Cardiac muscle cell (in vitro differentiated cells and primary cell): Measurements from ENCODE around the gene SPINK1. TPM values are rescaled to one million over a fixed set of nuclear protein-coding genes. Genes with fewer than 3 reads are reported as not detected.
"Not testable (repeated sequence)": the region's sequence is repeated elsewhere in the genome, so short reads cannot be mapped to it uniquely, and the experiment has no call there.

ENCODE experiments used
- DNase-seq, 2 donors: peaks; one replicate each; pipeline versions ENCODE4 v3.0.0 to v3.0.0-alpha.2; 2010 to 2017; ENCODE audit warnings: low read depth in 1 of 2, low spot score in 1 of 2
- H3K27ac ChIP-seq: fragments of 200-600 bp; sonication (generic); 2 replicates; pipeline ENCODE4 v1.5.1; 2016
- H3K27me3 ChIP-seq: fragments of 200-600 bp; sonication (generic); 2 replicates; pipeline ENCODE4 v1.6.0; 2016; ENCODE audit warnings: control low read depth
- H3K36me3 ChIP-seq: fragments of 200-600 bp; sonication (generic); 2 replicates; pipeline ENCODE4 v1.5.1; 2016; ENCODE audit warnings: control low read depth
- H3K4me1 ChIP-seq: fragments of 200-600 bp; sonication (generic); 2 replicates; pipeline ENCODE4 v1.8.1; 2017; ENCODE audit warnings: low read depth, mild to moderate bottlenecking, mixed run types
- H3K4me3 ChIP-seq: fragments of 200-600 bp; sonication (generic); 2 replicates; pipeline ENCODE4 v1.5.1; 2016; ENCODE audit warnings: mild to moderate bottlenecking
- H3K9me3 ChIP-seq: fragments of 200-600 bp; sonication (generic); 2 replicates; pipeline ENCODE4 v1.5.1; 2017; ENCODE audit warnings: low read depth, mild to moderate bottlenecking, control low read depth
- CTCF ChIP-seq: IDR thresholded peaks from 2 replicates; pipeline ENCODE4 v1.5.1; 2012; ENCODE audit warnings: low read depth, mild to moderate bottlenecking, low read length
- polyA plus RNA-seq: library from polyadenylated mRNA; unstranded; fragments of >200 nt; fragmentation: Nextera tagmentation; extraction: Ambion mirVana; gene quantifications from 2 replicates; pipeline ENCODE4 v1.2.1, GENCODE V29; 2016
- total RNA-seq: library from RNA; depleted of rRNA; stranded (reverse); fragments of >200 nt; gene quantifications from 2 replicates; pipeline ENCODE4 v1.2.3, GENCODE V29; 2016

The SPINK1 gene
- total and polyA plus RNA-seq, 2 experiments from 2014 or later: 2.6 TPM; not detected in 1

GRCh38 chr5:147876141-147876540 lies 44.7 kb upstream of the SPINK1 start:
- Histone ChIP-seq H3K9me3 (no peaks in the 10 kb centered on the region), H3K27ac (no peak overlapping the region), H3K27me3 (peaks cover 31% of the 10 kb centered on the region), H3K4me3 (no peak overlapping the region), H3K36me3 (no peaks in the 10 kb centered on the region), H3K4me1 (no peaks in the 10 kb centered on the region)
- DNase-seq: no peak
- no peak for TF ChIP-seq CTCF

DNA sequence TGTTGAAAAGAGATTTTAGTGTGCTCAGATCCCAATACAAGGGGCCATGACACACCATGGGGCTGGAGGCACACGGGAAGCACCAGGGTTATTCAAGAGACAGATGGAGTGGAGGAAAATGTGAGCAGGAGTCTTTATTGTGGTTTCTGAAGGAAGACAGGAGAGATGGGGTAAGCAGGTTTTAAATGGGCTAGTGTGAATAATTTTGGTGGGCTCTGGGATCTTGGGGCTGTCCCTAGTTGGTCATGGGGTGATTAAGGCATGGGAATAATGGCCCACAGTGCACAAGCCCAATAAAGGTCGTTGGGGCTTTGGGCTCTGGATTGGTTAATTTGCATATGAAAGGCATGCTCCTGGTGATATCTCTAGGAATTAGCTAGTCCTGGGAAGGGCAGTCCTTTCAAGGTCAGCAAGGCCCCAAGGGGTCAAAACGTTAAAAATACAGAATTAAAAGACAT lies 43.5 kb upstream of the SPINK1 start:
- H3K27ac ChIP-seq: no peak overlapping the region

DNA sequence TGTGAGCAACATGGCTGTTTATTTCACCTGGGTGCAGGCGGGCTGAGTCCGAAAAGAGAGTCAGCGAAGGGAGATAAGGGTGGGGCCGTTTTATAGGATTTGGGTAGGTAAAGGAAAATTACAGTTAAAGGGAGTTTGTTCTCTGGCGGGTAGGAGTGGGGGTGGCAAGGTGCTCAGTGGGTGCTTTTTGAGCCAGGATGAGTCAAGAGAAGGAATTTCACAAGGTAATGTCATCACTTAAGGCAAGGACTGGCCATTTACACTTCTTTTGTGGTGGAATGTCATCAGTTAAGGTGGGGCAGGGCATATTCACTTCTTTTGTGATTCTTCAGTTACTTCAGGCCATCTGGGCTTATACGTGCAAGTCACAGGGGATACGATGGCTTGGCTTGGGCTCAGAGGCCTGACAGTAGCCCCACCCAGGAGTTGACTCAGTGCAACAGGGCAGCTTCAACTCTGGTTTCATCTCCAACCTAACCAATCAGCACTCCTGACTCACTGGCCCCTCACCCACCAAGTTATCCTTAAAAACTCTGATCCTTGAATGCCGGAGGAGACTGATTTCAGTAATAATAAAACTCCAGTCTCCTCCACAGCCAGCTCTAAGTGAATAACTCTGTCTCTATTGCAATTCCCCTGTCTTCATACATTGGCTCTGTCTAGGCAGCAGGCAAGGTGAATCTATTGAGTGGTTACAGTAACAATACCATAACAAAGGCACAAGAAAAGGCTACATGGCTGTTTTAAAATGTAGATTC lies 42.8 kb upstream of the SPINK1 start:
- not testable (repeated sequence) for H3K4me3 ChIP-seq, H3K36me3 ChIP-seq, H3K27ac ChIP-seq, H3K9me3 ChIP-seq, H3K4me1 ChIP-seq, DNase-seq
- peaks cover 31% of the 10 kb centered on the region for H3K27me3 ChIP-seq

More for the DNA sequence above, 43.5 kb upstream of the SPINK1 start:
- Histone ChIP-seq H3K9me3 (no peaks in the 10 kb centered on the region), H3K27me3 (peaks cover 31% of the 10 kb centered on the region), H3K36me3 (no peaks in the 10 kb centered on the region), H3K4me3 (no peak overlapping the region), H3K4me1 (no peaks in the 10 kb centered on the region)
- DNase-seq: no peak
- no peak for TF ChIP-seq CTCF

- not testable (repeated sequence) for H3K36me3 ChIP-seq, H3K9me3 ChIP-seq, DNase-seq, H3K27ac ChIP-seq, H3K4me1 ChIP-seq, H3K4me3 ChIP-seq
- peaks cover 31% of the 10 kb centered on the region for H3K27me3 ChIP-seq
Observed at GRCh38 chr5:147872744-147873435, 41.4 kb upstream of the SPINK1 start.

- H3K4me1 ChIP-seq, H3K9me3 ChIP-seq, H3K36me3 ChIP-seq, DNase-seq, H3K27ac ChIP-seq, H3K4me3 ChIP-seq: not testable (repeated sequence)
- H3K27me3 ChIP-seq: peaks cover 31% of the 10 kb centered on the region
Observed at GRCh38 chr5:147871980-147872549, 40.6 kb upstream of the SPINK1 start.

DNA sequence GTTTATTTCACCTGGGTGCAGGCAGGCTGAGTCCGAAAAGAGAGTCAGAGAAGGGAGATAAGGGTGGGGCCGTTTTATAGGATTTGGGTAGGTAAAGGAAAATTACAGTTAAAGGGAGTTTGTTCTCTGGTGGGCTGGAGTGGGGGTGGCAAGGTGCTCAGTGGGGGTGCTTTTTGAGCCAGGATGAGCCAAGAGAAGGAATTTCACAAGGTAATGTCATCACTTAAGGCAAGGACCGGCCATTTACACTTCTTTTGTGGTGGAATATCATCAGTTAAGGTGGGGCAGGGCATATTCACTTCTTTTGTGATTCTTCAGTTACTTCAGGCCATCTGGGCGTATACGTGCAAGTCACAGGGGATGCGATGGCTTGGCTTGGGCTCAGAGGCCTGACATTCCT lies 38.4 kb upstream of the SPINK1 start:
- H3K4me3 ChIP-seq, H3K27ac ChIP-seq, H3K36me3 ChIP-seq: not testable (repeated sequence)

GRCh38 chr5:147869112-147869511 lies 37.6 kb upstream of the SPINK1 start:
- no peak overlapping the region for H3K27ac ChIP-seq

More for the DNA sequence above, 38.4 kb upstream of the SPINK1 start:
- peaks cover 31% of the 10 kb centered on the region for H3K27me3 ChIP-seq
- not testable (repeated sequence) for H3K4me1 ChIP-seq, DNase-seq, H3K9me3 ChIP-seq

More at GRCh38 chr5:147869112-147869511, 37.6 kb upstream of the SPINK1 start:
- peaks cover 24% of the 10 kb centered on the region for H3K27me3 ChIP-seq
- no peak for DNase-seq
- no peaks in the 10 kb centered on the region for H3K36me3 ChIP-seq
- no peaks in the 10 kb centered on the region for H3K9me3 ChIP-seq
- H3K4me1 ChIP-seq: no peaks in the 10 kb centered on the region
- no peak overlapping the region for H3K4me3 ChIP-seq
- TF ChIP-seq CTCF: no peak
